ENCODE results near the gene PCSK9.

Gene PCSK9

GRCh38 chr1:55044617-55045397 is 5.5 kb downstream of the PCSK9 start:
- no peak for DNase-seq (ENCODE audit: low read depth in 2 of 2)

GRCh38 chr1:55045430-55045829 is 6.1 kb downstream of the PCSK9 start:
- no peak for DNase-seq (ENCODE audit: low read depth in 2 of 2)

- DNase-seq (ENCODE audit: low read depth in 2 of 2), result no peak
Observed at GRCh38 chr1:55046871-55047270, 7.5 kb downstream of the PCSK9 start.

- no peak for DNase-seq (ENCODE audit: low read depth in 2 of 2)
Observed at GRCh38 chr1:55047611-55048010, 8.3 kb downstream of the PCSK9 start.

GRCh38 chr1:55048453-55049270 is 9.3 kb downstream of the PCSK9 start:
- no peak for DNase-seq (ENCODE audit: low read depth in 2 of 2)

- no peak for DNase-seq (ENCODE audit: low read depth in 2 of 2)
Observed at GRCh38 chr1:55049271-55049913, 10.0 kb downstream of the PCSK9 start.

- DNase-seq (ENCODE audit: low read depth in 2 of 2), result no peak
Observed at GRCh38 chr1:55049914-55050278, 10.5 kb downstream of the PCSK9 start.

- DNase-seq (ENCODE audit: low read depth in 2 of 2), result no peak
Observed at GRCh38 chr1:55050283-55050682, 10.9 kb downstream of the PCSK9 start.

GRCh38 chr1:55051169-55051568 is 11.8 kb downstream of the PCSK9 start:
- no peak for DNase-seq (ENCODE audit: low read depth in 2 of 2)

GRCh38 chr1:55051621-55052020 is 12.3 kb downstream of the PCSK9 start:
- DNase-seq (ENCODE audit: low read depth in 2 of 2), result no peak

GRCh38 chr1:55052221-55053142 is 13.1 kb downstream of the PCSK9 start:
- no peak for DNase-seq (ENCODE audit: low read depth in 2 of 2)

GRCh38 chr1:55053265-55053954 is 14.1 kb downstream of the PCSK9 start:
- DNase-seq (ENCODE audit: low read depth in 2 of 2), result no peak

- DNase-seq (ENCODE audit: low read depth in 2 of 2), result no peak
Observed at GRCh38 chr1:55054396-55054795, 15.0 kb downstream of the PCSK9 start.

GRCh38 chr1:55055084-55055882 is 15.9 kb downstream of the PCSK9 start:
- no peak for DNase-seq (ENCODE audit: low read depth in 2 of 2)

GRCh38 chr1:55055951-55056631 is 16.7 kb downstream of the PCSK9 start:
- DNase-seq (ENCODE audit: low read depth in 2 of 2), result no peak

GRCh38 chr1:55056632-55056992 is 17.3 kb downstream of the PCSK9 start:
- DNase-seq (ENCODE audit: low read depth in 2 of 2), result no peak

- no peak for DNase-seq (ENCODE audit: low read depth in 2 of 2)
Observed at GRCh38 chr1:55057270-55057955, 18.1 kb downstream of the PCSK9 start.

GRCh38 chr1:55057956-55058298 is 18.6 kb downstream of the PCSK9 start:
- DNase-seq (ENCODE audit: low read depth in 2 of 2), result no peak
